Measurements from ENCODE around the gene NR2C1.
"Not testable (repeated sequence)": the region's sequence is repeated elsewhere in the genome, so short reads cannot be mapped to it uniquely, and the experiment has no call there.

NR2C1 gene

GRCh38 chr12:95072900-95073697 is at the start of gene NR2C1:
Gene NR2C1 (minus strand): TSS chr12:95073618. CDS start chr12:95067384, 6,234 bp downstream.
- DNase-seq (ENCODE audit: low read depth, low spot score) = peak; percentile 70

- no peak for DNase-seq (ENCODE audit: low read depth, low spot score)
These were observed 45.4 kb upstream of the NR2C1 start for GRCh38 chr12:95118788-95119179.

DNA sequence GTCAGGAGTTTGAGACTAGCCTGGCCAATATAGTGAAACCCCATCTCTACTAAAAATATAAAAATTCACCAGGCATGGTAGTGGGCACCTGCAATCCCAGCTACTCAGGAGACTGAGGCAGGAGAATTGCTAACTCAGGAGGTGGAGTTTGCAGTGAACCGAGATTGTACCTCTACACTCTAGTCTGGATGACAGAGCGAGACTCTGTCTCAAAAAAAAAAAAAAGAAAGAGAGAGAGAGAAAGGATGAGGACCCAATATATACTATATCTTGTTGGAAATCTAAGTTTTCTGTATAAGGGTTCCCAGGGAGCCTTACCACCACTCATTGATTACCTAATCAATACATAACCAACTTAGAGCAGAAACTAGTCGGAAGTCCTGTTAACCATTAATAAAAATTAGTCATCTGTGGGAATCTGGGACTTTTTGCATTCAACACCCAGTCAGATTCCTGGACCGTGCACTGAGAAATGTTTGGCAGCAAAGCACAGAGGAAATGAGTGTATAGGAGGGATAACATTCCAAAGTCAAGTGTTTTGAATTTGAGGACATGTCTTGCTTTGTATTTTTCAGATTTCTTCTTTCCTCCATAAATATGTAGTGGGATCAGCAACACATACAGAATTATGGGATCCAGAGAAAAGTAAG is 44.8 kb upstream of the NR2C1 start:
- no peak for DNase-seq (ENCODE audit: low read depth, low spot score)

- DNase-seq (ENCODE audit: low read depth, low spot score) = no peak
These were observed 43.8 kb upstream of the NR2C1 start for GRCh38 chr12:95117178-95117599.

DNA sequence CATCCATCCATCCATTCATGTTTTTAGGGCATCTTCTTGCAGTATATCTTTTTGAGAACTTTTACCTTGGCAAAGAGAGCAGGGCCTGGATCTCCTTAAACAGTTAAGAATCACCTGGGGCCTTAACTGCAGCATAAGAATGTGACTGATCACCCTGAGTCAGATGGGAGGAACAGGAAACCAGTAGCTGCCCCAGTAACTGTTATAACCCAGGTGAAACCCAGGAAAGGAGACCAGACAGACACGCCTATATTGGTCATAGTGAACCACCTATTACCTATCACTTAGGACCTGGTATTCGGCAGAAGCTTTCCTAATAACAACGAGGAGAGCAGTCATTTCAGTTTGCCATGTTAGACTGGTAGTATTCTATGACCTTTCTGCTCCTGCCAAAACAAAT is 43.4 kb upstream of the NR2C1 start:
- no peak for DNase-seq (ENCODE audit: low read depth, low spot score)

DNA sequence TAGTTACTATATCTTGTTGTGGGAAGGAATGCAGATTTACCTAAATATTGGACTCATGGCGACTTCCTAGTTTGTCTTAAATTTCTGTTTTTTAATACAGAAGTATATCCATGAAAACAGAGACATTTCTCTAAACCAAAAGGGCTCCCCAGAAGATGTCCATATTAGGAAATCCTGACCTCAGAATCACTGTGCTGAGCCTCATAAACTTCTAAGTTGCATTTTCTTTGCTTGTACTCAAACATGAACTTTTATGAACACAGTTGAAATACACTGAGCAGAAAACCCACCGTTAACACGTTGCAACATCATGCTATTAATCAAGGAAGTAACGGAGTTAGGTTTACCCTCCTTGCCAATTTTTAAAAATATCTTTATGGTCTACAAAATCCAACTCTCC is 42.9 kb upstream of the NR2C1 start:
- no peak for DNase-seq (ENCODE audit: low read depth, low spot score)

GRCh38 chr12:95115641-95116040 is 42.2 kb upstream of the NR2C1 start:
- DNase-seq (ENCODE audit: low read depth, low spot score) = no peak

GRCh38 chr12:95114766-95115405 is 41.5 kb upstream of the NR2C1 start:
- DNase-seq (ENCODE audit: low read depth, low spot score) = no peak

DNA sequence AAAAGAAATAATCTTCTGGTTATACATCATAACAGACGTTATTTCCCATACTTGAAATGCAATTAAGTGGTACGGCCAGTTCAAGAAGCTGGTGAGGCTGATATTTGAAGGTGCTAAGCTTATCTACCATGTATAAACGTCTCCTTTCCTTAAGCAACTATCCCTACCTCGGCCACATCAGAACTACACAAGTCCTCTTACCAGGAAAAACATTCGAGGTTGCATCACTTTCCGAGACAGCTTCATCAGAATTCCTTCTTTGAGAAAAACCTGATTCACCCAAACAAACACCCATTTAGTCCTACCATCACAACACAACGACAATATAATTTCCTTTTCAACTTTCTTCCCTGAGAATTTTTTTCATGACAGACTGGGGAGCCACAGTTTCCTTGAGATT is 33.9 kb upstream of the NR2C1 start:
- DNase-seq (ENCODE audit: low read depth, low spot score) = no peak

GRCh38 chr12:95105540-95105939 is 32.1 kb upstream of the NR2C1 start:
- no peak for DNase-seq (ENCODE audit: low read depth, low spot score)

DNA sequence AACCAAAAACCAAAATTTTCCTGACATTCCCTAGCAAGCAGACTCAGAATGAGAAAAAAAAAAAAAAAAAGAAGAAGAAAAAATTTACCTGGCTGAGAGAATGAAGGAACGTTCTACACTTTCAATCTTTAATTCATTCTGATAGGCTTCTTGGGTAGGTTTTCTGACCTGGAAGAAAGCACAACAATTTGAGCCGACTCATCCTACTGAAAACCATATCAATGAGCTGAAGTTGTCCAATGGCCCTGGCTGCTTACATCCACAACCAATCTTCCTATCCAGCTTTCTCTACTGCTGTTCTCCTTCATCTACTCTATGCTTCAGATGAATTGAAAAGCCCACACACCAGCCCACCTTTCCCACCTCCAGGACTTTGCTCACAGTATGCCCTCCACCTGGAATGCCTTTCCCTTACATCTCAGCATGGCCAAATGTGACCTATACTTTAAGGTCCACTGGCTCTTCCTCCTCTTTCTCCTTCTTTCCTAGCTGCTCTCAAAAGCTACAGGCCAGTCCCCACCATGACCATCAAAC is 31.6 kb upstream of the NR2C1 start:
- DNase-seq (ENCODE audit: low read depth, low spot score) = no peak

- DNase-seq (ENCODE audit: low read depth, low spot score) = peak; percentile 47
These were observed 29.7 kb upstream of the NR2C1 start for GRCh38 chr12:95102916-95103671.

- DNase-seq (ENCODE audit: low read depth, low spot score) = not testable (repeated sequence)
These were observed 28.5 kb upstream of the NR2C1 start for GRCh38 chr12:95101957-95102356.

- DNase-seq (ENCODE audit: low read depth, low spot score) = no peak
These were observed 27.1 kb upstream of the NR2C1 start for GRCh38 chr12:95100264-95101190.

DNA sequence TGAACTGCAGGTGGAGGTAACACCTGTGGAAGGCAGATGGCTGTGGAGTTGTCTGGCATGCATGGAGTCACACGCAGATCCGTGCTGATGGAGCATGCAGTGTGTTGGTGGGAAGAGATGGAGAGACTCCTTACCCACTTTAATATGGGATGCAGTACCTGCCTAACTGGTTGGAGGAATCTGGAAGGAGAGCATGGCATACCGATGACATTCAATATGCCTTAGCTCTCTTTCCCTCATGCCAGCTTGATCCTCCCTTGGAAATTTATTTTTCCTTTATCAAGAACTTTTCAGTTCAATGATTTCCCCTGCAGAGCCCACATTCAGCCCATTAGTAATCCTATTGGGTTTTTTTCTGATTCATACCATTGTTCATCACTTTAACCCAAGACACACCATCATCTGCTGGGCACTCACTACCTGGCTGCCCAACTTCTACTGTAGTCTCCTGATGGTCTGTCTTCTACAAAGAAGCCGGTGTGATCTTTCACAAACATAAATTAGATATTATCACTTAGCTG is 25.9 kb upstream of the NR2C1 start:
- no peak for DNase-seq (ENCODE audit: low read depth, low spot score)

- no peak for DNase-seq (ENCODE audit: low read depth, low spot score)
These were observed 23.4 kb upstream of the NR2C1 start for GRCh38 chr12:95096852-95097251.

GRCh38 chr12:95096378-95096777 is 23.0 kb upstream of the NR2C1 start:
- no peak for DNase-seq (ENCODE audit: low read depth, low spot score)

DNA sequence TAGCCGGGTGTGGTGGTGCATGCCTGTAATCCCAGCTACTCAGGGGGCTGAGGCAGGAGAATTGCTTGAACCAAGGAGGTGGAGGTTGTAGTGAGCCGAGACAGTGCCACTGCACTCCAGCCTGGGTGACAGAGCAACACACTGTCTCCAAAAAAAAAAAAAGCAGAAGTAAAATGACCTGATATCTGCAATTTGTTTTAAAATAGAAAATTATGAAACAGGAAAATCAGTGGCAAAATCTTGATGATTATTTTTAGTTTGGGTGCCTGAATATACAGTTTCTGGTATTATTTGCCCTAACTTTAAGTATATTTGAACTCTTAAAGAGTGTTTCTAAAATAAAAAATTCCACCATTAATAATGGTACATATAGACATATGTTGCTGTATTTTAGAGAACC is 22.4 kb upstream of the NR2C1 start:
- DNase-seq (ENCODE audit: low read depth, low spot score) = not testable (repeated sequence)

- DNase-seq (ENCODE audit: low read depth, low spot score) = no peak
These were observed 16.0 kb upstream of the NR2C1 start for GRCh38 chr12:95089462-95089861.

- no peak for DNase-seq (ENCODE audit: low read depth, low spot score)
These were observed 15.0 kb upstream of the NR2C1 start for GRCh38 chr12:95088379-95088778.

Measured in brain pericyte (primary cell).